Dendritic cell treated with granulocyte-macrophage colony-stimulating factor and Interleukin-4, amounts not matched to agents 40 ng/mL and 50 ng/mL, for 4 days (primary cell): ENCODE measurements around the gene LCE7A.

Source experiments
- H3K27ac Mint-ChIP-seq: one replicate; pipeline ENCODE4 v1.8.0; 2022; ENCODE audit warnings: mild to moderate bottlenecking, mixed read lengths
- H3K27me3 Mint-ChIP-seq: one replicate; pipeline ENCODE4 v1.8.0; 2022; ENCODE audit warnings: mild to moderate bottlenecking, mixed read lengths
- H3K36me3 Mint-ChIP-seq: one replicate; pipeline ENCODE4 v1.8.0; 2022; ENCODE audit warnings: low read depth, mixed read lengths
- H3K4me1 Mint-ChIP-seq: one replicate; pipeline ENCODE4 v1.8.0; 2022; ENCODE audit warnings: low read depth, mixed read lengths
- H3K4me3 Mint-ChIP-seq: one replicate; pipeline ENCODE4 v1.8.0; 2022; ENCODE audit warnings: mild to moderate bottlenecking, moderate library complexity, mixed read lengths
- H3K9me3 Mint-ChIP-seq: one replicate; pipeline ENCODE4 v1.8.0; 2022; ENCODE audit warnings: mixed read lengths
- intact Hi-C: fragments of 100-400 bp; cut with micrococcal nuclease; formaldehyde crosslinking; loops from one replicate; pipeline ENCODE4 v1.15.0; 2022

The LCE7A gene, protein sequence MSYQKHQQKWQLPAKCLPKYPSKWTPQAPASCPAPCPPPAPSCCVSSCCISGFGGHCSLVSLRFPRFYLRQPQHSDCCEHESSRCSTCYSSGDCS

DNA sequence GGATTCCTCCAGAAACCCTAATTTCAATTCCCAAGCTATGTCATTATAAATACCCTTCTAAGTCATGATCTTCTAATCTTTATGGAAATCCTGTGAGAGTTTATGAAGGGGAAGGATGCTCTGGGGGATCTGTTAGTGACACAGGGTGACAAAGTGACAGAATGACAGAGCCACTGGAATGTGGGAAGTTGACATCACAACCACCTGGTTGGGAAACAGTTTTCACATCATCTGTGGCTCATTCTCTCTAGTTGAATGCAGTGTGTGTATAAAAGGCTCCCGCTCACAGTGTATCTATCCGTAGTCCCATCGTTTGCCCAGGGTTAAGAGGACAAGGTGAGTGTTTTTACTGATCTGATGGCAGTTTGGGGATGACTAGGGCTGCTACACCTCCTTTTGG is at the start of gene LCE7A:
Gene LCE7A, plus strand, starts transcription at position 301 of the 400 bp plus-strand sequence. CDS start 702 bp downstream, outside the sequence.
- H3K27me3 Mint-ChIP-seq, result peaks cover 2% of the 10 kb centered on the region
- no peak within 1 kb of the TSS for H3K4me3 Mint-ChIP-seq
- H3K4me1 Mint-ChIP-seq, result no peaks in the 10 kb centered on the region
- H3K36me3 Mint-ChIP-seq, result no peaks in the 10 kb centered on the region
- no peak within 1 kb of the TSS for H3K27ac Mint-ChIP-seq
- intact Hi-C loops, result no loop called here
- H3K9me3 Mint-ChIP-seq, result no peaks in the 10 kb centered on the region

DNA sequence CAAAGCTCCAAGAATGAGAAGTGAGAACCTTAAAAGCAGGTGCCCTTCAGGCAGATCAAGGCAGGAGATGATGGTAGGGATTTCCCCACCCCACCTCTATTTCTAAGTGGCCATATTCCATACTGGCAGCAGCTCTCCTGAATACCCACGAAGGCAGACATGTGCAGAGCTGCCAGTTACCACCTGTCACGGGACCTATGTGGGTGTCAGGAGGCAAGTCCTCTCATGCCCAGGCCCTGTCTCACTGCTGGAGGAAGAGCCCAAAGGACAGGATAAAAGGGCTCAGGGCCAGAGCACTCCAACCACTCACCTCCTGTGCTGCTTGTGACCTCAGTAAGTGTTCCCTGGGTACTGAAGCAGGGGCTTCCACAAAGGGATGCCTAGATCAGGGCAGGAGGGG is 48.7 kb upstream of the LCE7A start:
- no peaks in the 10 kb centered on the region for H3K4me1 Mint-ChIP-seq
- H3K9me3 Mint-ChIP-seq, result no peaks in the 10 kb centered on the region
- peaks cover 10% of the 10 kb centered on the region for H3K27me3 Mint-ChIP-seq
- no peak overlapping the region for H3K27ac Mint-ChIP-seq
- H3K4me3 Mint-ChIP-seq, result no peak overlapping the region
- intact Hi-C loops, result no loop called here
- no peaks in the 10 kb centered on the region for H3K36me3 Mint-ChIP-seq

DNA sequence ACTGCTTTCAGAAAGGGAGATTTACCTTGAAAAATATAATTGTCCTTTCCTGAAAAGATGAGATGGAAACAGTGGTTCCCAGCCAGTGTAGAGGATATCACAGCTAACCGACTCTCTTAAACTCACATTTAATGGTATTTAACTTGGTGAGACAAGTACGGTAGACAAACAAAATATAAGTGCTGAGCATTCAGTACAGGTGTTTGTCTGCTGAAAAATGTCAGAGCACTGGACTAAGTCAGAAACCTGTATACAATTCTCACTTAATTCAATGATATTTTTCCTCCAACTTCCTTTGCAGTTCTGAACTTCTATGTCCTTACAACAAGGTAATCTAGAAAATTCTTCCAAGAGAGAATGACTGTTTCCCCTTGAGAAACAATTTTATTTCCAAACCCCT is 48.1 kb upstream of the LCE7A start, which contains the start of gene LCE1B:
Gene LCE1B, plus strand, starts transcription at position 301 of the 400 bp plus-strand sequence. CDS start 476 bp downstream, outside the sequence.
- Mint-ChIP-seq H3K27ac (no peak within 1 kb of the TSS), H3K4me1 (no peaks in the 10 kb centered on the region), H3K4me3 (no peak within 1 kb of the TSS), H3K27me3 (peaks cover 8% of the 10 kb centered on the region), H3K9me3 (no peaks in the 10 kb centered on the region), H3K36me3 (no peaks in the 10 kb centered on the region)
- intact Hi-C loops, result no loop called here

DNA sequence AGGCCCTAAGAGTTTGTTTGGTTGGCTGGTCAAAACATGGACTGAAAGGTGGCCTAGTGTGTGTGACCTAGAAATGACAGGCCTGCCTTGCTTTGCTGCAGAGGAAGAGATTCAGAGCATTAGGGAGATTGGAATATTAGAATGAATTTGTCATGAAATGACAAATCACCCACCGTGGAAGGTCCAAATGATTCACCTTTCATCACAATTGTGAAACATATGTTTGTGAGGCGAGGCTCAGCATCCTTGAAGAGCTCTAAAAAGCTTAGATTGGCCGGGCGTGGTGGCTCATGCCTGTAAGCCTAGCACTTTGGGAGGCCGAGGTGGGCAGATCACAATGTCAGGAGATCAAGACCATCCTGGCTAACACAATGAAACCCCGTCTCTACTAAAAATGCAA is 42.5 kb upstream of the LCE7A start:
- no peaks in the 10 kb centered on the region for H3K9me3 Mint-ChIP-seq
- no peak overlapping the region for H3K27ac Mint-ChIP-seq
- no peak overlapping the region for H3K4me3 Mint-ChIP-seq
- peaks cover 7% of the 10 kb centered on the region for H3K27me3 Mint-ChIP-seq
- intact Hi-C loops, result no loop called here
- H3K4me1 Mint-ChIP-seq, result peaks cover 16% of the 10 kb centered on the region
- H3K36me3 Mint-ChIP-seq, result no peaks in the 10 kb centered on the region

DNA sequence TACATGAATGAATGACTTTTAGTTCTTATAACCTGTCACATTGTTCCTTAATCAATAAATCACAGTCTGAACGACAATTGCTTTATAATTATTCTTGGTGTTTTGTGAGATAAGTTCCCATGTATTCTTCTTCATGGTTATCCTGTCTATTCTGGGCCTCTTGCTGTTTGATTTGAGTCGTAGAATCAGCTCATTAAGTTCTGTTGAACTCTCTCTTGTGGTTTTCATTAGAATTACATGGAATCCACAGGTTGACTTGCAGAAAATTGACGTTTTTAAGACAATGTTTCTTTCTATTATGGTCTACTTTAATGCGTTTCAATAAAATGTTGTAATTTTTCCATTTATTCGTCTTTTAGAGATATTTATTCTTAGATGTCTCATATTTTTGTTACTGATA is 36.5 kb upstream of the LCE7A start:
- Mint-ChIP-seq H3K9me3 (no peaks in the 10 kb centered on the region), H3K4me1 (peaks cover 16% of the 10 kb centered on the region), H3K36me3 (no peaks in the 10 kb centered on the region), H3K4me3 (no peak overlapping the region), H3K27me3 (peaks cover 6% of the 10 kb centered on the region), H3K27ac (no peak overlapping the region)
- intact Hi-C loops, result no loop called here

DNA sequence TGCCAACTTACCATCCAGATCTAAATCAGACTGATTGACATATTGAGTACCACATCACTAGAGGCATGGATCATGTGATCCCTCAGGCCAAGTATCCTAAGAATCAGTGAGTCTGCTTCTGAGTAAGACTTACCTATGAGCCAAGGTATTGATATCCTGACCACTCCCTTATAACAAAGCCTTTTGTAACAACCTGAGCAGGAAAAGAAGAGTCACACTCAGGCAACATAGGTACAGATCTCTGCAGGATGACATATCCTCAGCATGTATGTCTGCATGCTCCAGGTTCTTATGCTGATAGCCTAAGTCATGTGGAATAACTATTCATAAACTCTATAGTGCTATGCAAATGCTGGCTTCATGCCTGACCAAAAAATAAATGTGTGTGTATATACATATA is 34.8 kb upstream of the LCE7A start:
- no peak overlapping the region for H3K4me3 Mint-ChIP-seq
- no peaks in the 10 kb centered on the region for H3K36me3 Mint-ChIP-seq
- H3K27ac Mint-ChIP-seq, result no peak overlapping the region
- H3K9me3 Mint-ChIP-seq, result no peaks in the 10 kb centered on the region
- peaks cover 6% of the 10 kb centered on the region for H3K27me3 Mint-ChIP-seq
- intact Hi-C loops, result no loop called here
- peaks cover 6% of the 10 kb centered on the region for H3K4me1 Mint-ChIP-seq

DNA sequence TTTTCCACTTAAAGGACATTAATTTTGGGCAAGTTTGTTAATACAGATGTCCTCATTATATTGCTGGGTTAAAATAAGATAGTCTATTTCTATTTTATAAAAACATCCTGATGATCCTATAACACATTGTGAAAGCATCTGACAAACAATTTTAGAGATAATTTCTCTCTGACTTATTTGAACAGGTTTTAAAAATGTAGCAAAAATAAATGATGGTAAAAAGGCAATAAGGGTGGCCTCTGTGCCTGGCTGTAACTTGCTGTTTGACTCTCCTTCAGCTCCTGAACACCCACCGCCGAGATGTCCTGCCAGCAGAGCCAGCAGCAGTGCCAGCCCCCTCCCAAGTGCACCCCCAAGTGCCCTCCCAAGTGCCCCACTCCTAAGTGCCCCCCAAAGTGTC is 32.6 kb upstream of the LCE7A start, which contains the start of gene LCE1A:
Gene LCE1A, plus strand, starts transcription at position 301 of the 400 bp plus-strand sequence. Its CDS starts 0 bp downstream, at position 301.
- Mint-ChIP-seq H3K4me1 (no peaks in the 10 kb centered on the region), H3K27ac (no peak within 1 kb of the TSS), H3K27me3 (peaks cover 6% of the 10 kb centered on the region), H3K4me3 (no peak within 1 kb of the TSS), H3K36me3 (no peaks in the 10 kb centered on the region), H3K9me3 (no peaks in the 10 kb centered on the region)
- intact Hi-C loops, result no loop called here

DNA sequence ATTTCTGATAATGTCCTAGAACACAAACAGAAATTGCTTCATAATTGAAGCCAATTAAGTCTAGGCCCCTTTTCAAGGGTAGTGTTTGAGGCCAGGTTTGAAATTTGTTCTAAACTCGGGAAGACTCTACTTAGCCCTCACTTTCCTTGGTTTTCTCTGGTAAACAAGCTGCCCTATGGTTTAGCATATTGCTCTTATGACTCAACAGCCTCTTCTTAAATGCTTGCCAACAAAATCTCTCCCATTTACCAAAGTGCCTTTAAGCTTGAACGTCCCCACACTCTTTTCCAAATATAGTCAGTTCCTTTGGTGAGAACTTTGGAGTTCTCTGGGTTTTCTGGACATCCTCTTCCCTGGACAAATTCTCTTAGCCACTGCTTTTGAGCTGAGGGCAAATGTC is 22.9 kb upstream of the LCE7A start:
- peaks cover 3% of the 10 kb centered on the region for H3K27me3 Mint-ChIP-seq
- intact Hi-C loops, result no loop called here
- no peaks in the 10 kb centered on the region for H3K36me3 Mint-ChIP-seq
- H3K4me3 Mint-ChIP-seq, result no peak overlapping the region
- no peaks in the 10 kb centered on the region for H3K4me1 Mint-ChIP-seq
- H3K27ac Mint-ChIP-seq, result no peak overlapping the region
- H3K9me3 Mint-ChIP-seq, result no peaks in the 10 kb centered on the region

DNA sequence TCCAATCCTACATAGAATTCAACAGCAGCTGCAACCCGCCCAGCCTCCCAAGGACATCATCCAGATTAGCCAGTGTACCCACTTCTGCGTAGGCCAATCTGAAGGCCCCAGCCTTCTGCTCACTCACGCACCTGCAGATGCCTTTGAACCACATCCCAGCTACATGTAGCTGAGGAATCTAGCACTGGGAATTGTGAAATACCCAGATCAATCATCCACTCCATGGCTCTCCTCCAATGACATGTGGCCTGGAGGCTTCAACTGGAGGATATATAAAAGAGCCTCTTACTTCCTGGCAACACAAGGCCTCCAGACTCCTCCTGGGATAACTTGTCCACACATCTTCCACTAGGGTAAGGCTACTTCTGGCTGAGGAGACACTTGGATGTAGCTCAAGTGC is 17.2 kb upstream of the LCE7A start, which contains the start of gene LCE6A:
Gene LCE6A, plus strand, starts transcription at position 301 of the 400 bp plus-strand sequence. CDS start 665 bp downstream, outside the sequence.
- no peaks in the 10 kb centered on the region for H3K36me3 Mint-ChIP-seq
- H3K4me1 Mint-ChIP-seq, result no peaks in the 10 kb centered on the region
- H3K27me3 Mint-ChIP-seq, result peaks cover 1% of the 10 kb centered on the region
- no peaks in the 10 kb centered on the region for H3K9me3 Mint-ChIP-seq
- intact Hi-C loops, result no loop called here
- no peak within 1 kb of the TSS for H3K27ac Mint-ChIP-seq
- no peak within 1 kb of the TSS for H3K4me3 Mint-ChIP-seq

DNA sequence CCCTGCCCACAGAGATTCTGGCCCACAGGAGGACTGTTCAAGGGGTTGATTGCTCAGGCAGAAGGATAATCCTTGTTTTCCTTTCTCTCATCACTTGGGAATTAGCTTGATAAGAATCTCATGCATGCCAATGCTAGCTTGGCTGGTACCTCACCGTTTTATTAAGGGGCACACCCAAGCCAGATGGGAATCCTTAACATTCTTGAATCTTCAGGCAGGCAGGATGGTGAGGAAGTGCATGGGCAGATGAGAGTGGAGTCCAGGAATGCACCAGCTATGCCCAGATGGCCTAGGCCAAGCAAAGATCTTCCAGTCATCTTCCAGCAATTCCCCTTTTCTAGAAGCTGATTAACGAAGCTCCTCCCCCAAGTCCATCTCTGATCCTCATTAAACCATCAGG is 4.1 kb upstream of the LCE7A start:
- H3K9me3 Mint-ChIP-seq, result no peaks in the 10 kb centered on the region
- no peak overlapping the region for H3K27ac Mint-ChIP-seq
- intact Hi-C loops, result no loop called here
- H3K4me1 Mint-ChIP-seq, result no peaks in the 10 kb centered on the region
- no peak overlapping the region for H3K4me3 Mint-ChIP-seq
- H3K36me3 Mint-ChIP-seq, result no peaks in the 10 kb centered on the region
- peaks cover 2% of the 10 kb centered on the region for H3K27me3 Mint-ChIP-seq

DNA sequence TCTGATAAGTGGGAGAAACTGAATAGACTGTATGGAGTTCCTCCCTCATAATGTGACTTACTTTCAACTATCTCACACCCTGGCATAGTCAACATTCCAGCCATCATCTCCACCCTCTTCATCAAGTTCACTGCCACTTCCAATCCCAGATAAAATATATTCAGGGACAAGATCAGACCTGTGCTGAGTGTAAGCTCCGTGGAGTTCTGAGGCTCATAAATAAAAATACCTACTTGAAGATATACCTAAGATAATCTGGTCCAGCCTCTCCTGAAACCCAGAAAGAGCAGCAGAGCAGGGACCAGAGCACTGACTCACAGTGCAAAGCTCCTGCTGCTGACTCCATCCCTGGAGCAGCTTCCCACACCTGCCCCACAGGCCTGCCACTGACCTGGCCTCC is 1.7 kb upstream of the LCE7A start:
- Mint-ChIP-seq H3K9me3 (no peaks in the 10 kb centered on the region), H3K4me1 (no peaks in the 10 kb centered on the region), H3K27ac (no peak overlapping the region), H3K4me3 (no peak overlapping the region), H3K36me3 (no peaks in the 10 kb centered on the region), H3K27me3 (peaks cover 2% of the 10 kb centered on the region)
- intact Hi-C loops, result no loop called here

DNA sequence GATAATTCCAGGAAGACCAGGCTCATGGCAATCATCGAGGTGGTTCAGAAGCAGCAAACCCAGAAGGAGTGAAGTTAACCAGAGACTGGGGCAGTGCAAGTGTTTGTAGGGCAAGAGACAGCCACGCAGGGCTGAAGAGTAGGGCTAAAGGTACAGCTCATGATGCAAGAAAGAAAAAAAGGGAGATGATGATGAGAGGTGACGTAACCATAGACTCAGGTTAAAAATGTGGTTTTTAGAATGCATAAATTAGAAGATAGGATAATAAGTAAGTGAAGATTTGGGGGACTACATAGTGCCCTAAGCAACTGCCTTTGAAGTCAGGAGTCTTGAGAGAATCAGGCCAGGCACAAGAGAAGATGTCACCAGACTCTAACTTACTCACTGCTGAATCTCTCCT is 333 bp downstream of the LCE7A start:
- no peaks in the 10 kb centered on the region for H3K4me1 Mint-ChIP-seq
- no peak overlapping the region for H3K27ac Mint-ChIP-seq
- intact Hi-C loops, result no loop called here
- H3K27me3 Mint-ChIP-seq, result peaks cover 2% of the 10 kb centered on the region
- H3K4me3 Mint-ChIP-seq, result no peak overlapping the region
- no peaks in the 10 kb centered on the region for H3K36me3 Mint-ChIP-seq
- H3K9me3 Mint-ChIP-seq, result no peaks in the 10 kb centered on the region

DNA sequence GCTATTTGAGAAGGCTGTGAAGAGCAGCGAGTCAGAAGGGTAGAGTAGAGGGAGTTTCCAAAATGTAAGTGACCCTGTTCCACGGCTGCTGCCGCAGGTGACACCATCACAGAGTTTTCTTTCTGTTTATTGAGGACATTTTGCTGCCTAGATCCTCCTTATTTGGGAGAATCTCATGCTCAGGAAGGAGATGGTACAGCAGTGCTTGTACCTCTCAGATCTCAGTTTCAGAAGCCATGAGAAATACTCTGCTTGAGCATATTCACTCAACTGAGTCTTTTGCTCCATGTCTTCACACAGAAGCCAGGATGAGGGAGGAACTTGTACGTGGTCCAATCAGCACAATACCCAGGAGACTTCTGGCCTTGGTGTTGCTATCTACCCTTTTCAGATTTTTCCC is 1.6 kb downstream of the LCE7A start:
- Mint-ChIP-seq H3K4me1 (no peaks in the 10 kb centered on the region), H3K9me3 (no peaks in the 10 kb centered on the region), H3K36me3 (no peaks in the 10 kb centered on the region), H3K4me3 (no peak overlapping the region), H3K27me3 (peaks cover 2% of the 10 kb centered on the region), H3K27ac (no peak overlapping the region)
- intact Hi-C loops, result no loop called here

DNA sequence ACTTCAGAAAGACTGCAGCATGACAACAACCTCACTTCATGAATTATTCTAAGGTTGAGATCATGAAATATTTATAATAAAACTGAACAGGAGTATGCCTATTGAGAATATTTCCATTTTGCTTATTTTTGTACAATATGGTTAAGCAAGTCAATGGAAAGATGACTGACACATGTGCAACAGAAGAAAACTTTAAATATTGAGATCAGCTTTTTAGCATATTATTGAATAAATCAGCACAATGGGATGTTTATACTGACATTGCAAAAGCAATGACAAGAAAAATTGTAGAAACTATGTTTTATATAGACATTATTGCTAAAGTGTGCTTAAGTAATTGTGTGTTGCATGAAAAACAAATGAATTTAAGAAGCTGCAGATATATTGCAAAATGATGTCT is 4.6 kb downstream of the LCE7A start:
- Mint-ChIP-seq H3K27me3 (peaks cover 2% of the 10 kb centered on the region), H3K27ac (no peak overlapping the region), H3K4me1 (no peaks in the 10 kb centered on the region), H3K4me3 (no peak overlapping the region), H3K36me3 (no peaks in the 10 kb centered on the region), H3K9me3 (no peaks in the 10 kb centered on the region)
- intact Hi-C loops, result no loop called here

DNA sequence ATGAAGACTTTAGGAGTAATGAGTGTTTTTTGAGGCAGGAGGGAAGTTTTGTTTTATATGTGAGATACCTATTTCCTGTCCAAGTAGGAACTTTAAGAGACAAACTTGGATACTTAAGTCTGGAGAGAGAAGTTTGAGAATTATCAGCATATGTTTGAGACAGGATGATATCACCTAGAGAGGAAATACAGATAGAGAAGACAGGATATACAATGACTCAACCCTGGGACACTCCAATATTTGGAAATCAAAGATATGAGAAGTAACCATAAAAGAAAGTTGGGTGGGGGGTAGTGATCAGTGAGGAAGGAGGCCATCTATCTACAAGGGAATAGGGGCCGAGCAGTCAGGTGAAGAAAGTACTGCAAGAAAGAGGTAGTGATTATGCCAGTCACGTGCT is 6.5 kb downstream of the LCE7A start:
- H3K9me3 Mint-ChIP-seq, result no peaks in the 10 kb centered on the region
- intact Hi-C loops, result loop anchor here (5.0 kb wide), 1 partner anchor 411 kb away; no protein-coding TSS in a partner anchor
- no peaks in the 10 kb centered on the region for H3K4me1 Mint-ChIP-seq
- no peaks in the 10 kb centered on the region for H3K27me3 Mint-ChIP-seq
- H3K4me3 Mint-ChIP-seq, result no peak overlapping the region
- no peaks in the 10 kb centered on the region for H3K36me3 Mint-ChIP-seq
- H3K27ac Mint-ChIP-seq, result no peak overlapping the region
